Thoracic aorta (tissue), 2 donors: ENCODE data around the gene GCLC. TPM values are rescaled to one million over a fixed set of nuclear protein-coding genes. Genes with fewer than 3 reads are reported as not detected.

Experiments used
- ATAC-seq: fragments of 150-250 bp; one replicate; pipeline ENCODE4 v1.8.0; 2017; ENCODE audit warnings: low read depth; ENCODE audit not compliant: insufficient number of reproducible peaks, low FRiP score
- DNase-seq: peaks from one replicate; pipeline ENCODE4 v3.0.0-alpha.2; 2020; ENCODE audit warnings: low spot score
- H3K27ac ChIP-seq, 2 donors: fragments of 200-600 bp; sonication (generic); 1 replicate in 1 of 2; 2 replicates in 1 of 2; pipeline ENCODE4 v1.5.1; 2016; ENCODE audit warnings: mild to moderate bottlenecking in 2 of 2, moderate library complexity in 2 of 2
- H3K27me3 ChIP-seq: fragments of 200-600 bp; sonication (generic); replicated peaks from 2 replicates; pipeline ENCODE4 v1.6.0; 2016; ENCODE audit warnings: mild to moderate bottlenecking; ENCODE audit not compliant: insufficient read depth
- H3K36me3 ChIP-seq: fragments of 200-600 bp; sonication (generic); one replicate; pipeline ENCODE4 v1.5.1; 2016
- H3K4me1 ChIP-seq, 2 donors: fragments of 200-600 bp; sonication (generic); 1 replicate in 1 of 2; 2 replicates in 1 of 2; pipeline versions ENCODE4 v1.5.1 to v1.6.0; 2016; ENCODE audit warnings: low read depth in 2 of 2, mild to moderate bottlenecking in 1 of 2; ENCODE audit not compliant: control insufficient read depth in 1 of 2
- H3K4me3 ChIP-seq: fragments of 200-600 bp; sonication (generic); 2 replicates; pipeline ENCODE4 v1.5.1; 2016; ENCODE audit warnings: mild to moderate bottlenecking
- H3K9me3 ChIP-seq: fragments of 200-600 bp; sonication (generic); 2 replicates; pipeline ENCODE4 v1.5.1; 2016
- total RNA-seq, 2 donors: library from RNA; depleted of rRNA; stranded (reverse); fragments of >200 nt; gene quantifications; one replicate each; pipeline versions ENCODE4 v1.1.0 to v1.2.3, GENCODE V29; 2016
- TF ChIP-seq, protein P1 (sequence below): fragments of 200-600 bp; sonication (generic); IDR thresholded peaks from one replicate; pipeline ENCODE4 v1.5.1; 2019; ENCODE audit warnings: antibody characterized with exemption

Gene GCLC
- total RNA-seq, 2 donors from 2014 or later, result 26.5 to 29.6 TPM

DNA sequence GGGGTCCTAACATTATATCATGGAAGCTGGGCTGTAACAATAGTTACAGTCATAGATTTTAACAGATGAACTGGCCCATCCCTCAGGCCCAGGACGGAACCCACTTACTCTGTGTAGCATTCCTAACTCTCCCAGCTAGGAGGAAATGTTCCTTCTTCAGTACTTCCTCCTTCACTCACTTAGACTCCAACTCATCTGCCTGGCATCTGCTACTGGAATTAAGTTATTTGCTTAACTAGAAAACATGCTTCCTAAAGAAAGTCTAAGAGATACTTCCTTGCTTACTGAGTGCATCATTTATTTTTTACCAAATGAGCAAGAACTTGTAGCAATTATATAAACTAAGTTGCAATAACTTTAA is 20.5 kb downstream of the GCLC start:
- DNase-seq (no peak), ATAC-seq (no peak)
- Histone ChIP-seq H3K36me3 (peaks cover 7% of the 10 kb centered on the region), H3K4me1 (peaks cover 0 to 14% of the 10 kb centered on the region in 2 donors), H3K27ac (no peak overlapping the region), H3K27me3 (no peaks in the 10 kb centered on the region), H3K4me3 (no peak overlapping the region), H3K9me3 (no peaks in the 10 kb centered on the region)
- TF ChIP-seq, protein P1, sequence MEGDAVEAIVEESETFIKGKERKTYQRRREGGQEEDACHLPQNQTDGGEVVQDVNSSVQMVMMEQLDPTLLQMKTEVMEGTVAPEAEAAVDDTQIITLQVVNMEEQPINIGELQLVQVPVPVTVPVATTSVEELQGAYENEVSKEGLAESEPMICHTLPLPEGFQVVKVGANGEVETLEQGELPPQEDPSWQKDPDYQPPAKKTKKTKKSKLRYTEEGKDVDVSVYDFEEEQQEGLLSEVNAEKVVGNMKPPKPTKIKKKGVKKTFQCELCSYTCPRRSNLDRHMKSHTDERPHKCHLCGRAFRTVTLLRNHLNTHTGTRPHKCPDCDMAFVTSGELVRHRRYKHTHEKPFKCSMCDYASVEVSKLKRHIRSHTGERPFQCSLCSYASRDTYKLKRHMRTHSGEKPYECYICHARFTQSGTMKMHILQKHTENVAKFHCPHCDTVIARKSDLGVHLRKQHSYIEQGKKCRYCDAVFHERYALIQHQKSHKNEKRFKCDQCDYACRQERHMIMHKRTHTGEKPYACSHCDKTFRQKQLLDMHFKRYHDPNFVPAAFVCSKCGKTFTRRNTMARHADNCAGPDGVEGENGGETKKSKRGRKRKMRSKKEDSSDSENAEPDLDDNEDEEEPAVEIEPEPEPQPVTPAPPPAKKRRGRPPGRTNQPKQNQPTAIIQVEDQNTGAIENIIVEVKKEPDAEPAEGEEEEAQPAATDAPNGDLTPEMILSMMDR, result no peak

DNA sequence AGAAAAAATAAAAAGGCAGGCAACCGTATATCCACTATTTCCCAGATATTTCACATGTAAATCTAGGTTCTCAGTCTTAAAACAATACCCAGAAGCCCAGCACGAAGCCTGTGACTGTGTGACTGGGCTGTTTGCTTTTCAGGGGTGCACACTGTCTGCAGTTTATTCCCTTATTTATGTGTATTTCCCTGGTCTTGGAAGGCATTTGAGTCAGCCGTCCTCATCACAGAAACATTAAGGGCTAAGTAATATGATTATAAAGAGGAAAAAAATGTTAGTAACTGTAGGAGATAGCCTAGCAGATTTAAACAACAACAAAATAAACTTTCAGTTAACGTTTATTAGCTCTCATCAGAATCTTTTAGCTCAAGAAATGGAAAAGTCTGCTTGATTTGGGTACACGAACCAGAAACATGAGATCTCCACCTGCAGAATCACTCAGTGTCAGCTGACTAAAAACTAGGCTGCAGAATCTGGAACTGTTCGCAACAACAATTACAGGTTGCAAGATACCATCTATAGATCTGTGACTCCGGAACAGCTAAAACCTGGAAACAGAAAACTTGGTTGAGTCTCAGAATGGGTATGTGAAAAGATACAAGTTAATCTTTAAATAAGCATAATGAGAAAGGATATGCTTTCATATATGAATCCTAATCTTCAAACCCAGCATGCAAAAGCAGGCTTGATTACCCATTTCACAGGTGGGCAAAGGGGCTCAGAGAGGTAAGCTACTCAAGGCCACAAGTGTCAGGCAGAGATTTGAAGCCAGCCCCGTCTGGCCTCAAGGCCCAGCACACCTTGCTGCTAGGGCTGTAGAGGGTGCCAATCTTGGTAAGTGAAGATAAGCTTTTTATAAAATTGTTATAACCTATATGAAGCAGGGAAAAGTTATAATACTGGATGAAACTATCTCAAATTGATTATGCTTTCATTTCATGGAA is 21.1 kb downstream of the GCLC start:
- Histone ChIP-seq H3K27ac (no peak overlapping the region), H3K9me3 (no peaks in the 10 kb centered on the region), H3K36me3 (peaks cover 7% of the 10 kb centered on the region), H3K27me3 (no peaks in the 10 kb centered on the region), H3K4me3 (no peak overlapping the region), H3K4me1 (peaks cover 0 to 14% of the 10 kb centered on the region in 2 donors)
- ATAC-seq, result no peak
- TF ChIP-seq, protein P1, result no peak
- DNase-seq, result no peak

DNA sequence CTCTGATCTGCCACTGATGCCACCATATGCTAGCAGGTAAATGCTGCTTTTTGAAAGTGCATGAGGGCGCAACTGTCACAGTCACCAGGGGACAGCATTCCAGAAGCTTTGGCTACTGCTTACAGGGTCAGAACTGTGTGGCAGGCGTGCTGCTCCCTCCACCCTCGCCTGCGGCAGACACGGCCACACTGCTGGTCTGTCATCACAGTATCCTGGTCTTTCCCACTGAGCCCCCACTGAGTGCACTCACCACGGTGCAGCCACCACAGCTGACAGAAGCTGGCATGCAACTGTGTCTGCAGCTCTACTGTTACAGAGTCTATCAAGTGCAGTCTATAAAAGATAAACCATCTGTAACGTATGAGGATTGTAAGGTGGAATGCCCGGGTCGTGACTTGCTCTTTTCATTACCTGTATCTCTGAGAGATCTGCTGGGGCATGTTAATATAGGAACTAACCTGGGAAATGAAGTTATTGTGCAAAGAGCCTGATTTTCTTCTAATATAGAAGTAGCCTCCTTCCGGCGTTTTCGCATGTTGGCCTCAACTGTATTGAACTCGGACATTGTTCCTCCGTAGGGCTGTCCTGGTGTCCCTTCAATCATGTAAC is 24.5 kb downstream of the GCLC start:
- ATAC-seq (no peak), DNase-seq (no peak)
- peaks cover 7% of the 10 kb centered on the region for H3K36me3 ChIP-seq
- no peak overlapping the region for H3K4me3 ChIP-seq
- no peaks in the 10 kb centered on the region for H3K9me3 ChIP-seq
- no peaks in the 10 kb centered on the region for H3K27me3 ChIP-seq
- H3K4me1 ChIP-seq, result peaks cover 0 to 14% of the 10 kb centered on the region in 2 donors
- no peak overlapping the region for H3K27ac ChIP-seq
- TF ChIP-seq, protein P1, result no peak

DNA sequence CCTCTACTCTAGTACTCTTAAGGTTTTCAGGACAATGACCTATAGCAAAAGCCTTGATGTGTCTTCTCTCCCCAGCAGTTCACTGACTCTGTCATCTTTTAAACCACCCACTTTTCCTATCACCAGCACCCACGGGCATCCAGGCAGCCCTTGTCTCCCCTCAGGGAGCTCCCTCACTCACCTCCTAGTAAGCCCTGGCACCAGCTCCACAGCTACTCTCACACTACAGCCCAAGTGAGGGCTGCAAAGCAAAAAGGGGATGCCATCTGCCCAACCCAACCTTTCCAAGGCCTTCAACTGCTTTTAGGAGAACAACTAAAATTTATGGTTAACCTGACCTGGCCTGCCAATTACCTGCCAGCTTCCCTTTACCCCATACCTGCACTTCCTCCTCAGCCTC is 26.0 kb downstream of the GCLC start:
- DNase-seq, result no peak
- Histone ChIP-seq H3K4me3 (no peak overlapping the region), H3K4me1 (peaks cover 0 to 6% of the 10 kb centered on the region in 2 donors)

DNA sequence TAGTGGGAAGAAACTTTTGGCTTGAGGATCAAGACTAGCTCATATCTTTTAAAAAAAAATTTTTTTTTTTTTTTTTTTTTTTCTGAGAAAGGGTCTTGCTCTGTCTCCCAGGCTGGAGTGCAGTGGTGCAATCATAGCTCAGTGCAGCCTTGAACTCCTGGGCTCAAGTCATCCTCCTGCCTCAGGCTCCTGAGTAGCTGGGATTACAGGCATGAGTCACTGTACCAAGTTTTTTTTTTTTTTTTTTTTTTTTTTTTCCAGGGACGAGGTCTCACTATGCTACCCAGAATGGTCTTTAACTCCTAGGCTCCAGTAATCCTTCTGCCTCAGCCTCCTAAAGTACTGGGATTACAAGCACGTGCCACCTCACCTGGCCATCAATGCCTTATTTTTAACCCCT is 27.9 kb downstream of the GCLC start:
- DNase-seq (no peak), ATAC-seq (no peak)
- Histone ChIP-seq H3K36me3 (peaks cover 7% of the 10 kb centered on the region), H3K27me3 (no peaks in the 10 kb centered on the region), H3K4me3 (no peak overlapping the region), H3K4me1 (no peaks in the 10 kb centered on the region), H3K9me3 (no peaks in the 10 kb centered on the region), H3K27ac (no peak overlapping the region)
- TF ChIP-seq, protein P1, result no peak

More for the DNA sequence above, 26.0 kb downstream of the GCLC start:
- no peak overlapping the region for H3K27ac ChIP-seq
- TF ChIP-seq, protein P1, result no peak
- no peak for ATAC-seq
- H3K27me3 ChIP-seq, result no peaks in the 10 kb centered on the region
- peaks cover 7% of the 10 kb centered on the region for H3K36me3 ChIP-seq
- H3K9me3 ChIP-seq, result no peaks in the 10 kb centered on the region
